ENCODE measurements around the gene RGS8. TPM values are rescaled to one million over a fixed set of nuclear protein-coding genes. Genes with fewer than 3 reads are reported as not detected.

Gene RGS8
- polyA plus RNA-seq, 2 donors = not detected

DNA sequence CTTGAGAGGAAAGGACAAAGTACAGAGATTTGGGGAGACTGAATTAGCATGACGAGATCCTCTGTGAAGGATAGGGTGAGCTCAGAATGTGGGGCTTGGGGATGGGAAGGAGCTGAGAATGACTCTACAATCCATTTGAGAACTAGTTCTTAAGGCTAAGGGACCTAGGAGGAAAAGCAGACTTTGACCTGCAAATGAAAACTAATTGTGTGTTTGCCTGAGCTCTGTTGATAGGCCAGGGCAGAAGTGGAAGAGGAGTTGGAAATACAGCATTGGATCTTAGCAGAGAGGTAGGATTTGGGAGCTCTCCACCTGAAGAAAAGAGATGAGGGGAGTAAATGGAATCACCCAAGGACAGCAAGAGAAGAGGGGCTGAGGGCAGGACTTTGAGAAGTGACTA, 2.1 kb upstream of the RGS8 start:
- WGBS, 2 donors = 90 to 97% methylated on average over 1 of the region's 1 CpG
- no peak overlapping the region for H3K4me3 ChIP-seq (ENCODE audit: low read depth in 1 of 2, low read length in 2 of 2)

DNA sequence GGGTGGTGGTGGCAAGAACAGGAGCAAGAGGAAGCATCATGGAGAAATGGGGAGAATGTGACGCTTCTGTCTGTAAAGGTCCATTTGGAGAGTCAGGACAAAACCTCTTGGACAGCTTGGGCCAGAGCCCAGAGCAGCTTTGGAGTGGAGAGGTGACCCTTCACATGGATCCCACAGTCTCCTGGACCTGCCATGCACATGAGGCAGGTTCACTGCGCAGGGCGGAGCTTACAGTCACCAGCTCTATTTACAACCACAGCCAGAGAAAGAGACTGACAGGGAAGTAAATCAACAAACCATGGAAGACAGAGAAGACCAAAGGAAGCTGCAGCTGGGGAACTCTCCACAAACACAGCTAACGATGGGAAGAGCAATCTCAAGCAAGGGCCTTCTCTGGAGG, 828 bp upstream of the RGS8 start:
- no peaks in the 10 kb centered on the region for H3K27me3 ChIP-seq (ENCODE audit: control insufficient read depth in 1 of 2, insufficient read depth in 2 of 2, low read length in 2 of 2)
- WGBS, 2 donors = 76 to 87% methylated on average over 4 of the region's 4 CpGs
- H3K4me1 ChIP-seq (ENCODE audit: control insufficient read depth in 2 of 2, insufficient read depth in 2 of 2, low read length in 1 of 2) = peaks cover 0 to 3% of the 10 kb centered on the region in 2 donors
- no peaks in the 10 kb centered on the region for H3K36me3 ChIP-seq (ENCODE audit: control insufficient read depth in 2 of 2, insufficient read depth in 2 of 2, low read length in 1 of 2)
- no peak overlapping the region for H3K4me3 ChIP-seq (ENCODE audit: low read depth in 1 of 2, low read length in 2 of 2)
- H3K9me3 ChIP-seq (ENCODE audit: control insufficient read depth in 2 of 2, insufficient read depth in 1 of 2, low read depth in 1 of 2, low read length in 1 of 2) = no peaks in the 10 kb centered on the region
- H3K27ac ChIP-seq (ENCODE audit: low read depth in 2 of 2, low read length in 1 of 2) = no peak overlapping the region

More for the DNA sequence above, 2.1 kb upstream of the RGS8 start:
- H3K27ac ChIP-seq (ENCODE audit: low read depth in 2 of 2, low read length in 1 of 2) = no peak overlapping the region
- H3K27me3 ChIP-seq (ENCODE audit: control insufficient read depth in 1 of 2, insufficient read depth in 2 of 2, low read length in 2 of 2) = no peaks in the 10 kb centered on the region
- H3K9me3 ChIP-seq (ENCODE audit: control insufficient read depth in 2 of 2, insufficient read depth in 1 of 2, low read depth in 1 of 2, low read length in 1 of 2) = peaks cover 0 to 2% of the 10 kb centered on the region in 2 donors
- no peaks in the 10 kb centered on the region for H3K36me3 ChIP-seq (ENCODE audit: control insufficient read depth in 2 of 2, insufficient read depth in 2 of 2, low read length in 1 of 2)
- H3K4me1 ChIP-seq (ENCODE audit: control insufficient read depth in 2 of 2, insufficient read depth in 2 of 2, low read length in 1 of 2) = no peaks in the 10 kb centered on the region

DNA sequence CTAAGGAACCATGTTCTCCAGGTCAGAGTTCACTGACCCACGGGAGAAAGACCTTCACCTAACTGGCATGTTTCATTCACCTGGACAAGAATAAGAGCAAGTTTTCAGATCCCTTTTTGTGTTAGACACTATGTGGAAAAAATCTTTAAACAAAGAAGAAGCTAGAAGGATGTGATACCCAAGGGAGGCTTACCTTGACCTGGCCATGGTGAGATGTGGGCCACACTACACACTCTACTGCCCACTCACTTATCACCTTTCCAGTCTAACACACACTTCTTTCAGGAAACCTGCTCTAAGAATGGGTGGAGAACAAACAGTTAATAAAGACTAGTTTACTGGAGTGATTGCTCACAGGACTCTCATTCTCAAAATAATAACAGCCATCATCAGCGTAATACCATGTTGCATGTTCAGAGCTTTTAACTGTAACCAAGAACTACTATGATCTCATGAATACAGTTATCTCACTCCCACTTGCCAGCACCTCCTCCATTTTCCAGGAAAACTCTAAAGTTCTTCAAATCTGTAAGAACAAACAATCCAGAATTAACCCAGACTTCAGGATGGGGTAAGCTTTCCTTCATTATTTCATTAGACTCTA, 1.4 kb downstream of the RGS8 start:
- H3K27ac ChIP-seq (ENCODE audit: low read depth in 2 of 2, low read length in 1 of 2) = no peak overlapping the region
- H3K9me3 ChIP-seq (ENCODE audit: control insufficient read depth in 2 of 2, insufficient read depth in 1 of 2, low read depth in 1 of 2, low read length in 1 of 2) = no peaks in the 10 kb centered on the region
- no peak overlapping the region for H3K4me3 ChIP-seq (ENCODE audit: low read depth in 1 of 2, low read length in 2 of 2)
- no peaks in the 10 kb centered on the region for H3K27me3 ChIP-seq (ENCODE audit: control insufficient read depth in 1 of 2, insufficient read depth in 2 of 2, low read length in 2 of 2)
- no peaks in the 10 kb centered on the region for H3K36me3 ChIP-seq (ENCODE audit: control insufficient read depth in 2 of 2, insufficient read depth in 2 of 2, low read length in 1 of 2)
- WGBS, 2 donors = 80 to 86% methylated on average over 2 of the region's 2 CpGs
- peaks cover 0 to 3% of the 10 kb centered on the region in 2 donors for H3K4me1 ChIP-seq (ENCODE audit: control insufficient read depth in 2 of 2, insufficient read depth in 2 of 2, low read length in 1 of 2)

DNA sequence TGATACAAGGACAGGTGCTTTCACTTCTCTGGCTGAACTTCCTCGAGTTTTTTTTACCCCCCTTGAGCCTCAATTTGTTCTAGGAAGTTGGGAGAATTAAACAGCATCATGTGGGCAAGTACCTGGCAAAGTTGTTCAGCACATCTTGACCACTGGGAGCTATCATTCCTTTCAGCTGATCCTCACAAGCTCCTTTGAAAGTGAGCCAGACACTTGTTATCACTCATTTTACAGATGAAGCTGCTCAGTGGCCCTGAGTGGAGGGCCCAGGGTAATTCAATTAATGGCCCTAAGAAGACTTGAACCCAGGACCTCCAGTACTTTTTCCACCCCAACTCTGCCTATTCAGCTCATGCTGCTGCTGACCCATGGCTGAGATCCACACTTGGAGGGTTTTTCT, 2.0 kb downstream of the RGS8 start:
- Histone ChIP-seq H3K4me1 (ENCODE audit: control insufficient read depth in 2 of 2, insufficient read depth in 2 of 2, low read length in 1 of 2) (peaks cover 0 to 3% of the 10 kb centered on the region in 2 donors), H3K4me3 (ENCODE audit: low read depth in 1 of 2, low read length in 2 of 2) (no peak overlapping the region), H3K27me3 (ENCODE audit: control insufficient read depth in 1 of 2, insufficient read depth in 2 of 2, low read length in 2 of 2) (no peaks in the 10 kb centered on the region), H3K9me3 (ENCODE audit: control insufficient read depth in 2 of 2, insufficient read depth in 1 of 2, low read depth in 1 of 2, low read length in 1 of 2) (no peaks in the 10 kb centered on the region), H3K36me3 (ENCODE audit: control insufficient read depth in 2 of 2, insufficient read depth in 2 of 2, low read length in 1 of 2) (no peaks in the 10 kb centered on the region), H3K27ac (ENCODE audit: low read depth in 2 of 2, low read length in 1 of 2) (no peak overlapping the region)
- 57 to 64% methylated on average over 1 of the region's 1 CpG for WGBS, 2 donors

DNA sequence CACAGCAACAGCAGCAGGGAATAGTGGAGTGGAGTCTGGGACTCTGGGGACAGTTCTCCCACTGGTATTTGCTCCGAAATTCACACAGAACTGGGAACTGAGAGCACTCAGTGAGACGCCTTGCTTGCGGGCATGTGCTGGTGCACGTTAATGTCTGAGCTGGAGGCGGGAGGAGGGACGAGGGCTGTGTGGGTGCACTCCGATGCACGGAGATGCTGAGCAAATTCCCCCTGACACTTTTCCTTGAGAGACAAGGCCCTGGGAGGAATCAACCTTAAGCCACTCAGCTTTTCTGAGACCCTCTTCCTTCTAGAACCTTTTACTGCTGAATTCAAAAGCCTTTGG, 2.8 kb downstream of the RGS8 start:
- no peaks in the 10 kb centered on the region for H3K9me3 ChIP-seq (ENCODE audit: control insufficient read depth in 2 of 2, insufficient read depth in 1 of 2, low read depth in 1 of 2, low read length in 1 of 2)
- peaks cover 0 to 3% of the 10 kb centered on the region in 2 donors for H3K4me1 ChIP-seq (ENCODE audit: control insufficient read depth in 2 of 2, insufficient read depth in 2 of 2, low read length in 1 of 2)
- no peaks in the 10 kb centered on the region for H3K27me3 ChIP-seq (ENCODE audit: control insufficient read depth in 1 of 2, insufficient read depth in 2 of 2, low read length in 2 of 2)
- no peak overlapping the region for H3K4me3 ChIP-seq (ENCODE audit: low read depth in 1 of 2, low read length in 2 of 2)
- 84% methylated on average over 8 of the region's 8 CpGs for WGBS, 2 donors
- H3K27ac ChIP-seq (ENCODE audit: low read depth in 2 of 2, low read length in 1 of 2) = no peak overlapping the region
- no peaks in the 10 kb centered on the region for H3K36me3 ChIP-seq (ENCODE audit: control insufficient read depth in 2 of 2, insufficient read depth in 2 of 2, low read length in 1 of 2)

DNA sequence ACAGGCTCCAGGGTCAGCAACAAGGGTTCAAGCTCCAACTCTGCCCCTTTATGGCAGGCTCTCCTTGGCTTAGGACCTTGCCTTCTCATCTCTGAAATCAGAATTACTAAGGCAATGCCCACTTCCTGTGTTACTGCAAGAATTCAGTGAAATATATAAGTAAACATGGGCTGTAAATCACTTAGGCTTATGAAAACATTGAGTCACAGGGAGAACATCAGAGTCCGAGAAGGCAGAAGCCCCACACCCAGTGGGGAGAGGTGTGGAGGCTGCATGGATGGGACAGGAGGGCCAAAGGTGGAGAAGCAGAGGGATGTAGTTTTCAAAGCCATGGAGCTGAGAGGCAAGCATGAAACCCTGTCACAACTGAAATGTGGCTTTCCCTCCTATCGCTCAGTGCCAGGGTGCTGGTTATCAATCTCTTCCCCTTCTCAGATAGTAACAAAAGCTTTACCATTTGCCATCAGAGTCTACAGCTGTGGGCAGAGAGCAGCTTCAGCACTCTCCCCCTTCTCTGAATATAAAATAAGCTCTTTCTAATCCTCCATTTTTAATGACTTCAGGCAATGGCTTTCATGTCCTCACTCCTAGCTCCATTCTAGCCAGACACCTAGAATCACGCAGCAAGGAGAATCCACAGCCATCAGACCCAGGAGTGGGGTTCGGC, 3.4 kb downstream of the RGS8 start:
- Histone ChIP-seq H3K27ac (ENCODE audit: low read depth in 2 of 2, low read length in 1 of 2) (no peak overlapping the region), H3K9me3 (ENCODE audit: control insufficient read depth in 2 of 2, insufficient read depth in 1 of 2, low read depth in 1 of 2, low read length in 1 of 2) (no peaks in the 10 kb centered on the region), H3K27me3 (ENCODE audit: control insufficient read depth in 1 of 2, insufficient read depth in 2 of 2, low read length in 2 of 2) (no peaks in the 10 kb centered on the region), H3K4me3 (ENCODE audit: low read depth in 1 of 2, low read length in 2 of 2) (no peak overlapping the region), H3K4me1 (ENCODE audit: control insufficient read depth in 2 of 2, insufficient read depth in 2 of 2, low read length in 1 of 2) (peaks cover 0 to 3% of the 10 kb centered on the region in 2 donors), H3K36me3 (ENCODE audit: control insufficient read depth in 2 of 2, insufficient read depth in 2 of 2, low read length in 1 of 2) (no peaks in the 10 kb centered on the region)
- 79 to 84% methylated on average over 4 of the region's 4 CpGs for WGBS, 2 donors

DNA sequence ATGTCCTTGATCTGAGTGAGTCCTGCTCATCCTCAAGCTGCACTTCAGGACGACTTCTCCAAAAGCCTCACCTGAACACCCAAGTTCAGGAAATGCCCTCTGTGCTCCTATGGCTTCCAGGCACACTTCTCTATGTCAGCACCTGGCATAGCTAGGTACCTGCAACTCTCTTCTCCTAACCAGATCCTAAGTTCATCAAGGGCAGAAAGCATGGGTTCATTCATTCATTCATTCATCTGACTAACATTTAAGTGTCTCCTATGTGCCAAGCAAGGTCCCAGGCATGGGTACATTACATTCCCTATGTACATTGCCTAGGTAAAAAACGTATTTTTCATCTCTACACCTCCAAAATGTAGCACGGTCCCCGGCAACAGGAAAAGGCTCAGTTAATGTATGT, 4.0 kb downstream of the RGS8 start:
- no peak overlapping the region for H3K4me3 ChIP-seq (ENCODE audit: low read depth in 1 of 2, low read length in 2 of 2)
- peaks cover 0 to 3% of the 10 kb centered on the region in 2 donors for H3K4me1 ChIP-seq (ENCODE audit: control insufficient read depth in 2 of 2, insufficient read depth in 2 of 2, low read length in 1 of 2)
- 87 to 88% methylated on average over 4 of the region's 4 CpGs for WGBS, 2 donors
- H3K27me3 ChIP-seq (ENCODE audit: control insufficient read depth in 1 of 2, insufficient read depth in 2 of 2, low read length in 2 of 2) = no peaks in the 10 kb centered on the region
- H3K36me3 ChIP-seq (ENCODE audit: control insufficient read depth in 2 of 2, insufficient read depth in 2 of 2, low read length in 1 of 2) = no peaks in the 10 kb centered on the region
- H3K9me3 ChIP-seq (ENCODE audit: control insufficient read depth in 2 of 2, insufficient read depth in 1 of 2, low read depth in 1 of 2, low read length in 1 of 2) = no peaks in the 10 kb centered on the region
- no peak overlapping the region for H3K27ac ChIP-seq (ENCODE audit: low read depth in 2 of 2, low read length in 1 of 2)

DNA sequence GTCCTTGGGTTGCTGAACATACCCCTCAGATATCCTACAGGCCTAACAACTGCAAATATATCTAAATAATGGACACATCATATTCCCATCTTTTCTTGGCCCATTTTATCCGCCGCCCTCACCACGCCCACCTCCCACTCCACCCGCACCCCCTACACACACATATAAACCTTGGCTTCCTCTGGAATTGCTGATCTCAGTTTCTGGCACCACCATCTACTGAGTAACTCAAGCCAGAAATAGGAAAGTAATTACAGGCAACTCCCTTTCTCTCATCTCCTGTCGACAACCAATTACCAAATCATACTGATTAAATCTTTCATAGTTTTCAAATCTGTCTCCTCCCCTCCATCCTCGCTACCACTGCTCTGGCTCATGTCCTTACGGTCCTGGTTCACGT, 4.7 kb downstream of the RGS8 start:
- no peaks in the 10 kb centered on the region for H3K27me3 ChIP-seq (ENCODE audit: control insufficient read depth in 1 of 2, insufficient read depth in 2 of 2, low read length in 2 of 2)
- no peak overlapping the region for H3K27ac ChIP-seq (ENCODE audit: low read depth in 2 of 2, low read length in 1 of 2)
- no peaks in the 10 kb centered on the region for H3K9me3 ChIP-seq (ENCODE audit: control insufficient read depth in 2 of 2, insufficient read depth in 1 of 2, low read depth in 1 of 2, low read length in 1 of 2)
- 67 to 74% methylated on average over 8 of the region's 8 CpGs for WGBS, 2 donors
- peaks cover 3% of the 10 kb centered on the region in 2 donors for H3K4me1 ChIP-seq (ENCODE audit: control insufficient read depth in 2 of 2, insufficient read depth in 2 of 2, low read length in 1 of 2)
- no peaks in the 10 kb centered on the region for H3K36me3 ChIP-seq (ENCODE audit: control insufficient read depth in 2 of 2, insufficient read depth in 2 of 2, low read length in 1 of 2)
- no peak overlapping the region for H3K4me3 ChIP-seq (ENCODE audit: low read depth in 1 of 2, low read length in 2 of 2)

DNA sequence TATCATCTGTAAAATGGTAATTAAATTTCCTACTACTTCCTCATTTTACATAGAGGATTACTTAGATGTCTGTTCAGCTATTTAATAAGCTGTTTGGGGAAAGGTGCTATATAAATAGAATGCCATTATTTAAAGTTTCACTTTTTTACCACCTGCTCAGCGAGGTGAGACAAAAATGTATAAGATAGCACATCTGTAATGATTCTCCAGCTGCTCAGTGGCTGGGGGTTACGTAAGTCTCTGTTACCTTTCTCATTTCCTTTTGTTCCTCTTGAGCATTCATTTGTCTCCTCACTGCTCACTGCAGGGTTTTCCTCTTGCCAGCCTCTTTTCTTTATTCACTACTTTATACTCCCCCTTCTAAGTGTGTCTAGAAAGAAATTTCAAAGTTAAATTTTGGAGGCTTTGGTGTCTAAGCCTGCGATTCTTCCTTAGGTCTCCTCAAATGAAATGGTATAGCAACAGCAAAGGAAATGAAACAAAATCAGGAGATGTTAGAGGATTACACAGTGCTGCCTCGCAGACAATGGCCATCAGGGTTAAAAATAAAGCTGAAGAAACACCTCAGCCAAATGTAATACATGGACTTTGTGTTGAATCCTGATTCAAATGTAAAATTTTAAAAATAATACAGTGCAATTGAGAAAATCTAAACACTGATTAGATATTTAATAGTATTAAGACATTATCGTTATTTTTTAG, 6.8 kb downstream of the RGS8 start:
- 74 to 75% methylated on average over 5 of the region's 5 CpGs for WGBS, 2 donors
- Histone ChIP-seq H3K27me3 (ENCODE audit: control insufficient read depth in 1 of 2, insufficient read depth in 2 of 2, low read length in 2 of 2) (no peaks in the 10 kb centered on the region), H3K36me3 (ENCODE audit: control insufficient read depth in 2 of 2, insufficient read depth in 2 of 2, low read length in 1 of 2) (no peaks in the 10 kb centered on the region), H3K27ac (ENCODE audit: low read depth in 2 of 2, low read length in 1 of 2) (no peak overlapping the region), H3K9me3 (ENCODE audit: control insufficient read depth in 2 of 2, insufficient read depth in 1 of 2, low read depth in 1 of 2, low read length in 1 of 2) (no peaks in the 10 kb centered on the region), H3K4me3 (ENCODE audit: low read depth in 1 of 2, low read length in 2 of 2) (no peak overlapping the region), H3K4me1 (ENCODE audit: control insufficient read depth in 2 of 2, insufficient read depth in 2 of 2, low read length in 1 of 2) (peaks cover 4 to 5% of the 10 kb centered on the region in 2 donors)
